DND-41 (cell line): ENCODE measurements around the gene C1orf35.
A peak's percentile ranks its signal among the peaks of the same experiment; 100 is the strongest.

Experiments used
- ATAC-seq: fragments of 200-7000 bp; cut with Tn5 transposase; 3 replicates; pipeline ENCODE4 v1.9.1; 2021; ENCODE audit warnings: low read depth; ENCODE audit not compliant: insufficient read depth
- DNase-seq: peaks from one replicate; pipeline ENCODE4 v3.0.0-alpha.2; 2020
- H2AFZ ChIP-seq: 2 replicates; pipeline ENCODE4 v1.6.0; 2012; ENCODE audit warnings: low read depth, low read length
- H3K27ac ChIP-seq: 2 replicates; pipeline ENCODE4 v1.5.1; 2012; ENCODE audit warnings: low read length, inconsistent platforms
- H3K27me3 ChIP-seq: fragments of 200-600 bp; sonication (generic); 2 replicates; pipeline ENCODE4 v1.6.0; 2012; ENCODE audit warnings: low read length, mild to moderate bottlenecking, inconsistent platforms; ENCODE audit not compliant: insufficient read depth, poor library complexity
- H3K36me3 ChIP-seq: 2 replicates; pipeline ENCODE4 v1.5.1; 2012; ENCODE audit warnings: low read length, inconsistent platforms; ENCODE audit not compliant: insufficient read depth
- H3K4me1 ChIP-seq: 2 replicates; pipeline ENCODE4 v1.5.1; 2012; ENCODE audit warnings: mild to moderate bottlenecking, low read length; ENCODE audit not compliant: insufficient read depth
- H3K4me2 ChIP-seq: 2 replicates; pipeline ENCODE4 v1.6.0; 2012; ENCODE audit warnings: mild to moderate bottlenecking, moderate library complexity, low read length, inconsistent platforms; ENCODE audit not compliant: insufficient read depth
- H3K4me3 ChIP-seq, 2 experiments: fragments of 200-600 bp in 1 of 2; shearing (Covaris generic) in 1 of 2; 2 replicates each; pipeline ENCODE4 v1.5.1; 2012 to 2016; ENCODE audit warnings: inconsistent platforms in 2 of 2, low read length in 2 of 2, mild to moderate bottlenecking in 2 of 2, low read depth in 1 of 2, moderate library complexity in 1 of 2
- H3K79me2 ChIP-seq: 2 replicates; pipeline ENCODE4 v1.6.0; 2012; ENCODE audit warnings: low read length, inconsistent platforms; ENCODE audit not compliant: insufficient read depth
- H3K9ac ChIP-seq: 2 replicates; pipeline ENCODE4 v1.6.0; 2012; ENCODE audit warnings: low read depth, mild to moderate bottlenecking, inconsistent platforms, low read length, moderate library complexity
- H3K9me3 ChIP-seq: 2 replicates; pipeline ENCODE4 v1.5.1; 2012; ENCODE audit warnings: low read length, moderate library complexity, mild to moderate bottlenecking, inconsistent platforms; ENCODE audit not compliant: insufficient read depth, severe bottlenecking
- H4K20me1 ChIP-seq: 2 replicates; pipeline ENCODE4 v1.6.0; 2012; ENCODE audit warnings: low read length; ENCODE audit not compliant: insufficient read depth
- CTCF ChIP-seq: IDR thresholded peaks from 2 replicates; pipeline ENCODE4 v1.5.1; 2012; ENCODE audit warnings: borderline replicate concordance, low read length, moderate library complexity, mild to moderate bottlenecking; ENCODE audit not compliant: poor library complexity, severe bottlenecking; ENCODE audit errors: extremely low read depth
- EZH2 ChIP-seq: IDR thresholded peaks from 3 replicates; pipeline ENCODE4 v1.6.1; 2012; ENCODE audit warnings: borderline replicate concordance, low read depth, mild to moderate bottlenecking, moderate library complexity, low read length, inconsistent platforms; ENCODE audit not compliant: severe bottlenecking

C1orf35 gene

GRCh38 chr1:228059634-228060457 is 43.3 kb downstream of the C1orf35 start:
- Histone ChIP-seq H3K4me2 (no peak overlapping the region), H3K79me2 (no peaks in the 10 kb centered on the region), H2AFZ (no peak overlapping the region), H3K36me3 (no peaks in the 10 kb centered on the region), H3K9ac (no peak overlapping the region), H3K9me3 (no peaks in the 10 kb centered on the region), H3K4me3 (no peak overlapping the region), H3K4me1 (no peaks in the 10 kb centered on the region), H3K27ac (no peak overlapping the region), H3K27me3 (peaks cover 3% of the 10 kb centered on the region), H4K20me1 (no peaks in the 10 kb centered on the region)
- no peak for TF ChIP-seq EZH2
- no peak for TF ChIP-seq CTCF
- ATAC-seq (peak; percentile 23; the same call in 1 of the 3 replicates), DNase-seq (no peak)

GRCh38 chr1:228058949-228059633 is 44.0 kb downstream of the C1orf35 start:
- Histone ChIP-seq H3K4me2 (no peak overlapping the region), H3K9me3 (no peaks in the 10 kb centered on the region), H3K4me3 (no peak overlapping the region), H3K36me3 (no peaks in the 10 kb centered on the region), H3K79me2 (no peaks in the 10 kb centered on the region), H4K20me1 (no peaks in the 10 kb centered on the region), H3K9ac (no peak overlapping the region), H3K27ac (no peak overlapping the region), H3K27me3 (peaks cover 3% of the 10 kb centered on the region), H2AFZ (no peak overlapping the region), H3K4me1 (no peaks in the 10 kb centered on the region)
- DNase-seq = no peak
- TF ChIP-seq CTCF (no peak), EZH2 (no peak)
- no peak for ATAC-seq

- H3K79me2 ChIP-seq = no peaks in the 10 kb centered on the region
- no peak overlapping the region for H3K9ac ChIP-seq
- no peak overlapping the region for H3K27ac ChIP-seq
- H3K9me3 ChIP-seq = no peaks in the 10 kb centered on the region
- TF ChIP-seq EZH2 = no peak
- no peaks in the 10 kb centered on the region for H3K36me3 ChIP-seq
- no peak overlapping the region for H3K4me3 ChIP-seq
- no peaks in the 10 kb centered on the region for H3K4me1 ChIP-seq
- H3K4me2 ChIP-seq = no peak overlapping the region
- DNase-seq (no peak), ATAC-seq (no peak)
- H3K27me3 ChIP-seq = peaks cover 3% of the 10 kb centered on the region
- no peaks in the 10 kb centered on the region for H4K20me1 ChIP-seq
- no peak overlapping the region for H2AFZ ChIP-seq
These were observed 44.8 kb downstream of the C1orf35 start for GRCh38 chr1:228058172-228058948.
